HUES48 (cell line): Measurements from ENCODE around the gene PSG11.
"Not testable (repeated sequence)": the region's sequence is repeated elsewhere in the genome, so short reads cannot be mapped to it uniquely, and the experiment has no call there.

ENCODE experiments used
- H3K27ac ChIP-seq: one replicate; pipeline ENCODE4 v1.7.0; 2013; ENCODE audit warnings: low read depth, low read length, inconsistent platforms
- H3K27me3 ChIP-seq: 2 replicates; pipeline ENCODE4 v1.6.1; 2013; ENCODE audit warnings: mild to moderate bottlenecking, low read length; ENCODE audit not compliant: control insufficient read depth, insufficient read depth
- H3K36me3 ChIP-seq: 2 replicates; pipeline ENCODE4 v1.6.1; 2013; ENCODE audit warnings: low read length; ENCODE audit not compliant: control insufficient read depth, insufficient read depth
- H3K4me1 ChIP-seq: 2 replicates; pipeline ENCODE4 v1.6.1; 2013; ENCODE audit warnings: mild to moderate bottlenecking, low read length; ENCODE audit not compliant: control insufficient read depth, insufficient read depth
- H3K4me3 ChIP-seq: 2 replicates; pipeline ENCODE4 v1.5.1; 2013; ENCODE audit warnings: mild to moderate bottlenecking, low read depth, low read length
- H3K9ac ChIP-seq: 2 replicates; pipeline ENCODE4 v1.6.1; 2013; ENCODE audit warnings: mild to moderate bottlenecking, low read depth, low read length, moderate library complexity
- H3K9me3 ChIP-seq: 2 replicates; pipeline ENCODE4 v1.6.1; 2013; ENCODE audit warnings: low read length; ENCODE audit not compliant: control insufficient read depth, insufficient read depth

The PSG11 gene

DNA sequence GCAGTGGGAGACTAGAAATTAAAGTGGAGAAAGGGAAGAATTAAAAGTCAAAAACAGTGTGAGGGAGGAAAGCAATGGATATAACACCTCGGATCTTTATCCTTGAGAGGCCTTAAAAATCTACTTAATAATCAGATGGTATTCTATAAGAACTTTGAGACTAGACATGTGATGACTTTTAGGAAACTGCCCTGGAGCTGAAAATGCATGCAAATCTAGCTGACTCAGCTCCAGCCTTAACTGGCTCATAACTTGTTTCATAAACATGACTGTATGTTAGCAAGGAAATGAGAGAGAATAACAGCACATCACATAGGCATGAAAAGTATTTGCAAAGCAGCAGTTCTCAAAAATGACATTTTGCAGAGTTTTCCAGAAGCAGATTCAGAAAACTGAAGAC lies 38.1 kb downstream of the PSG11 start:
- H3K4me1 ChIP-seq, H3K4me3 ChIP-seq, H3K36me3 ChIP-seq, H3K27me3 ChIP-seq, H3K9ac ChIP-seq, H3K27ac ChIP-seq: not testable (repeated sequence)
- H3K9me3 ChIP-seq, result peaks cover 50% of the 10 kb centered on the region

DNA sequence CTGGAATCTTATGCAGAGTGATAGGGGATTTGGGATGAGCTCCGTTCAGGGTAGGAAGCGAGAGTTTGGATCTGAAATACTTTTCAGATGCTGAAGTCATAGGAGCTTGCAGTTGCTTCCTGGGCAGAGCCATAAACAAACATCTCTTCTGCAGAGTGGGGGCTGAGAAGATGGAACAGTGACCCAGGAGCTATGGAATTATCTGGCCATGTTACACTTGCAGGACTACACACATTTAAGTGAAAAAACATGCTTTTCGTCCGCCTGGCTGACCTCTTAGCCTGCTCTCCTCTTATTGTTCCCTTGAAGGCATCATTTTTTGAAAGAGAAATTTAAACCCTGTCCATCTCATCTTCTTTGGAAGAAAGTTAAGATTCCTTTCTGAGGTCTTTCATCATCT lies 40.7 kb downstream of the PSG11 start:
- Histone ChIP-seq H3K36me3 (no peaks in the 10 kb centered on the region), H3K27me3 (no peaks in the 10 kb centered on the region), H3K4me1 (no peaks in the 10 kb centered on the region), H3K4me3 (no peak overlapping the region), H3K9me3 (peaks cover 34% of the 10 kb centered on the region), H3K27ac (no peak overlapping the region), H3K9ac (no peak overlapping the region)

DNA sequence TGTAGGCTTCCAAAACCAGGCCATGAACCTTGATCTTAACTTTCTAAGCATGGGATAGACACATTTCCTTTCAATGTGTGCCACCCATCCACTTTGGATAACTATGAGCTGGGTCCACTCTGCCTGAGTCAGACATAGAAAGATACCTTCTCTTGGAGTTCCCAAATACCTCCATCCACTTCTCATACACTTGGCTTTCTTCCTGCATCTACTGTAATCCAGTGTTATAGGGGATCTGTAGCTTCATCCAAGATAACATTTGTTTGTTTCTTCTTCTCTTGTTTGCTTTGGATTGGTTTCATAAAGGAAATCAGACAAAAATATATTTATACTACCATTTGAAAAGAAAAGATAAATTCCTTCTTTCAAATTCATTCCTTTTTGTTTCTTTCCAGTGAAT lies 44.2 kb downstream of the PSG11 start:
- not testable (repeated sequence) for H3K27ac ChIP-seq, H3K36me3 ChIP-seq, H3K4me1 ChIP-seq, H3K9ac ChIP-seq, H3K27me3 ChIP-seq, H3K4me3 ChIP-seq
- peaks cover 32% of the 10 kb centered on the region for H3K9me3 ChIP-seq

GRCh38 chr19:42971451-42971850 lies 54.8 kb downstream of the PSG11 start:
- not testable (repeated sequence) for H3K4me3 ChIP-seq, H3K36me3 ChIP-seq, H3K27me3 ChIP-seq, H3K4me1 ChIP-seq, H3K9ac ChIP-seq, H3K27ac ChIP-seq
- peaks cover 46% of the 10 kb centered on the region for H3K9me3 ChIP-seq

DNA sequence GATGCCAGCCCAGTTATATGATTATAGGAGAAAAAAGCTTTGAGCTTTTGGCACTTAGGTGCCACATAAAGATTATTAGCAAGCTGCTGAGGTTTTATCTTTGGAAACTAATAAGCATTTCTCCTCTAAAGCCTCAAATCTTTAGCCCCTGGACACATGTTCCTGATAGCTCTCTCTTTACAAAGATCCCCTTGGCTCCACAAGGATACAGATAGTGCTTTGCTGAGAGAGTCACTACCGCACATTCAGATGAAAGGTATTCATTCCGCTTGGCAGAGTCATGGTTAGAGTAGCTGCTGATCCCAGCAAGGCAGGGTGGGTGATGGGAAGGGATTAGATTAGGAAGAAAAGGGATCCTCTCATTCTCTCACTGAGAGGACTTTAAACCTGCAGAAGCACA lies 61.1 kb downstream of the PSG11 start:
- Histone ChIP-seq H3K36me3 (no peaks in the 10 kb centered on the region), H3K9ac (no peak overlapping the region), H3K4me3 (no peak overlapping the region), H3K27me3 (no peaks in the 10 kb centered on the region), H3K4me1 (no peaks in the 10 kb centered on the region), H3K9me3 (peaks cover 53% of the 10 kb centered on the region), H3K27ac (no peak overlapping the region)

DNA sequence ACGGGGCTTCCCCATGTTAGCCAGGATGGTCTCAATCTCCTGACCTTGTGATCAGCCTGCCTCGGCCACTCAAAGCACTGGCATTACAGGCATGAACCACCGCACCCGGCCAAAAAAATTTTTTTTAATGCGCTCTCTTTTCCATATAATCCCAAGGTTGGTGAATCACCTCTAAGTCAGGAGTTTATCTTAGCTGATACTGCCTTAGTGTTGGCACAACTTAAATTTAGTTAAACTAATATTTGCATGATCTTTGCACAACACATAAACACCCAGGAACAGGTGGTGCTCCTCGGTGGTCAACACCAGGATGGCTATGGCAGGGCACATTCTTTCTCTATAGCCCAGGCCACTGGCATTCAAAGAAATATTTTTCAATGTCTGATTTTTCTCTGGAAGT lies 65.2 kb downstream of the PSG11 start:
- Histone ChIP-seq H3K36me3 (no peaks in the 10 kb centered on the region), H3K27me3 (no peaks in the 10 kb centered on the region), H3K4me1 (no peaks in the 10 kb centered on the region), H3K9me3 (peaks cover 50% of the 10 kb centered on the region), H3K4me3 (no peak overlapping the region), H3K9ac (no peak overlapping the region), H3K27ac (no peak overlapping the region)
